Measurements from ENCODE around the gene GATA1.
"Not testable (repeated sequence)": the region's sequence is repeated elsewhere in the genome, so short reads cannot be mapped to it uniquely, and the experiment has no call there.

GATA1 gene

DNA sequence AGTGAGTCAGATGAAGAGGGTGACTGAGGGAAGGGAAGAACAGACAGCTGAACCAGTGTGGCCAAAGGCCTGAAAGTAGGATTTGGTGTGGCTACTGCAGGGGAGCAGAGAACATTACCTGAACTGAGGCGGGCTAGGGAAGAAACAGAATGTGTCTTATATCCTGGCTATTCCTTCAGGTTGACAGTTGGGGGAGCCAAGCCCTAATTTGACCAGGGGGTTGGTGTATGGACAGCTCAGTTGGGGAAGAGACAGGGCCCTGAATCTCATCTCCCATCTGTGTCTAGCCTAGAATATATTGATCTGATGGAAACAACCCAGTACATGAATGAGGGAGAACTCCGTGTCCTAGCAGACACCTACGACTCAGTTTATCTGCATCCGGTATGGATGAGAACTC is 19.7 kb downstream of the GATA1 start:
- Histone ChIP-seq H3K27ac (ENCODE audit: insufficient read depth, low read depth, low read length, poor library complexity, severe bottlenecking) (no peak overlapping the region), H3K4me1 (ENCODE audit: control insufficient read depth, insufficient read depth, low read length) (no peaks in the 10 kb centered on the region), H3K4me3 (ENCODE audit: insufficient read depth, low read depth, low read length) (no peak overlapping the region), H3K36me3 (ENCODE audit: control insufficient read depth, insufficient read depth, low read length) (no peaks in the 10 kb centered on the region), H3K9me3 (ENCODE audit: control insufficient read depth, low read length) (no peaks in the 10 kb centered on the region), H3K27me3 (ENCODE audit: control insufficient read depth, insufficient read depth, low read length, poor library complexity, severe bottlenecking) (no peaks in the 10 kb centered on the region)
- 93 to 94% methylated on average over 4 of the region's 4 CpGs for WGBS, 2 experiments

DNA sequence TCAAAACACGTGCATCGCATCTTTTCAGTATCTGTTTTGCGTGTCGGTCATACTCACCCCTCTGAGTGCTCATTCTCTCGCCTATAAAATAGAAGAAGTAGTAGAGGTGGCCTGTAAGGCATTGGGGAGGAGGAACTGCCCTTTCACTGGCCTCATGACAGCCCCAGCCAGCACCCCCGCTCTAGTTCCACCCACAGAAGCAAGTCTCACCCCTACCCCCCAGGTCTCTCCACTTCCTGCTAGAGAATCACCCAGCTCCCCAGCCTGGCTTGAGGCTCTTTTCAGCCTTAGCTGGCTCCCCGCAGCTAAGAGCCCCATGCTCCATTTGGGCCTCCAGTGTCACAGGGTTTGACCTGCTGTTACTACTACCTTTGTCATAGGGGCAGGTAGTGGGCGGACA is 27.3 kb downstream of the GATA1 start:
- WGBS, 2 experiments: 92 to 96% methylated on average over 8 of the region's 8 CpGs
- no peaks in the 10 kb centered on the region for H3K27me3 ChIP-seq (ENCODE audit: control insufficient read depth, insufficient read depth, low read length, poor library complexity, severe bottlenecking)
- H3K9me3 ChIP-seq (ENCODE audit: control insufficient read depth, low read length): no peaks in the 10 kb centered on the region
- no peak overlapping the region for H3K4me3 ChIP-seq (ENCODE audit: insufficient read depth, low read depth, low read length)
- H3K4me1 ChIP-seq (ENCODE audit: control insufficient read depth, insufficient read depth, low read length): no peaks in the 10 kb centered on the region
- H3K27ac ChIP-seq (ENCODE audit: insufficient read depth, low read depth, low read length, poor library complexity, severe bottlenecking): no peak overlapping the region
- peaks cover 3% of the 10 kb centered on the region for H3K36me3 ChIP-seq (ENCODE audit: control insufficient read depth, insufficient read depth, low read length)

DNA sequence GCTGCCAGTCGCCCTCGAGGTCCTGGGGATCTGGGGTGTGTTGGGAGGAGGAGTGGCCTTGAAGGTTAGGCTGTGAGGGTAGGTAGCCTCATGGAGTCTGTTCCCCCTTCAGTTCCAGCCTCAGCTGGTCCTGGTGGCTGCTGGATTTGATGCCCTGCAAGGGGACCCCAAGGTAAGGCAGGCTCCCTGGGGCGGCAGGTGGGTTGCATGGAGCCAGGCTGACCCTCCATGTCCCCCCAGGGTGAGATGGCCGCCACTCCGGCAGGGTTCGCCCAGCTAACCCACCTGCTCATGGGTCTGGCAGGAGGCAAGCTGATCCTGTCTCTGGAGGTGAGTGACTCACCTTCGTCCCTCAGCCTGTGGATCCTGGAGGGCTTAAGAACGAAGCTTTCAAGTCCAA is 28.3 kb downstream of the GATA1 start:
- Histone ChIP-seq H3K27ac (ENCODE audit: insufficient read depth, low read depth, low read length, poor library complexity, severe bottlenecking) (no peak overlapping the region), H3K4me1 (ENCODE audit: control insufficient read depth, insufficient read depth, low read length) (no peaks in the 10 kb centered on the region), H3K36me3 (ENCODE audit: control insufficient read depth, insufficient read depth, low read length) (peaks cover 3% of the 10 kb centered on the region), H3K9me3 (ENCODE audit: control insufficient read depth, low read length) (no peaks in the 10 kb centered on the region), H3K4me3 (ENCODE audit: insufficient read depth, low read depth, low read length) (no peak overlapping the region), H3K27me3 (ENCODE audit: control insufficient read depth, insufficient read depth, low read length, poor library complexity, severe bottlenecking) (no peaks in the 10 kb centered on the region)
- 96% methylated on average over 8 of the region's 8 CpGs for WGBS, 2 experiments

DNA sequence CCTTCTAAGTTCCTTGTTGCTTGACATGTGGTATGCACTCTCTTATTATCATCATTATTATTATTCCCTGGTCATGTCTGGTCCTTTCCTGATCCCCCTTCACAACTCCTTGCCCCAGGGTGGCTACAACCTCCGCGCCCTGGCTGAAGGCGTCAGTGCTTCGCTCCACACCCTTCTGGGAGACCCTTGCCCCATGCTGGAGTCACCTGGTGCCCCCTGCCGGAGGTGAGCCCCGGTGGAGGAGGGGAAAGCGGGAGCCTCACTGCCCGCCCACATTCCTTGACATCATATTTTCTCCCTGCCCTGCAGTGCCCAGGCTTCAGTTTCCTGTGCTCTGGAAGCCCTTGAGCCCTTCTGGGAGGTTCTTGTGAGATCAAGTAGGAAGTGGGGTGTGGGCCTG is 28.9 kb downstream of the GATA1 start:
- no peak overlapping the region for H3K4me3 ChIP-seq (ENCODE audit: insufficient read depth, low read depth, low read length)
- no peaks in the 10 kb centered on the region for H3K4me1 ChIP-seq (ENCODE audit: control insufficient read depth, insufficient read depth, low read length)
- H3K9me3 ChIP-seq (ENCODE audit: control insufficient read depth, low read length): no peaks in the 10 kb centered on the region
- no peaks in the 10 kb centered on the region for H3K27me3 ChIP-seq (ENCODE audit: control insufficient read depth, insufficient read depth, low read length, poor library complexity, severe bottlenecking)
- no peak overlapping the region for H3K27ac ChIP-seq (ENCODE audit: insufficient read depth, low read depth, low read length, poor library complexity, severe bottlenecking)
- WGBS, 2 experiments: 87 to 97% methylated on average over 7 to 8 of the region's 8 CpGs
- peaks cover 3% of the 10 kb centered on the region for H3K36me3 ChIP-seq (ENCODE audit: control insufficient read depth, insufficient read depth, low read length)

DNA sequence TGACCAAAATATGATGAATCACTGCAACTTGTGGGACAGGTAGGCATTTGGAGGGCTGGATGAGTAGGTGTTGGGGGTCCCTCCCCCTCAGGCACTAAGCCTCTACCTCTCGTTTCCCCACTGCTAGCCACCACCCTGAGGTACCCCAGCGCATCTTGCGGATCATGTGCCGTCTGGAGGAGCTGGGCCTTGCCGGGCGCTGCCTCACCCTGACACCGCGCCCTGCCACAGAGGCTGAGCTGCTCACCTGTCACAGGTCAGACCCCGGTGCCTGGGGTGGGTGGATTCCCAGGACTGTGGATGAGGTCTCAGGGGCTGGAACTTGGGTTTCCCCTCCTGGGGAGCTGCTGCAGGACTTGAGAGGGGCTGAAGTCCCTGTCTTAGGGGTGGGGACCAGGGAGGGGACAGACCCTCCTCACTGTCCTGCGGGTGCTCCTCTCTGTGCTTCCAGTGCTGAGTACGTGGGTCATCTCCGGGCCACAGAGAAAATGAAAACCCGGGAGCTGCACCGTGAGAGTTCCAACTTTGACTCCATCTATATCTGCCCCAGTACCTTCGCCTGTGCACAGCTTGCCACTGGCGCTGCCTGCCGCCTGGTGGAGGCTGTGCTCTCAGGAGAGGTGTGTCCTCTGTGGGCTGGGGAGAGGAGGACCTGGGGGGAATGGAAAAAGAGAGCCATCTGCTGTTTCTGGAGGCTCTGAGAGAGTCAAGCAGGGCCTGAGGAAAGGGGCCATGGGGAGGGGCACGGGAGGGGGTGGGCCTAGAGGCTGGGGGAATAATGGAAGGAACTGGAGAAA is 29.8 kb downstream of the GATA1 start:
- H3K4me3 ChIP-seq (ENCODE audit: insufficient read depth, low read depth, low read length): no peak overlapping the region
- H3K36me3 ChIP-seq (ENCODE audit: control insufficient read depth, insufficient read depth, low read length): peaks cover 3% of the 10 kb centered on the region
- 92 to 97% methylated on average over 18 of the region's 18 CpGs for WGBS, 2 experiments
- no peaks in the 10 kb centered on the region for H3K4me1 ChIP-seq (ENCODE audit: control insufficient read depth, insufficient read depth, low read length)
- H3K27ac ChIP-seq (ENCODE audit: insufficient read depth, low read depth, low read length, poor library complexity, severe bottlenecking): no peak overlapping the region
- H3K9me3 ChIP-seq (ENCODE audit: control insufficient read depth, low read length): no peaks in the 10 kb centered on the region
- no peaks in the 10 kb centered on the region for H3K27me3 ChIP-seq (ENCODE audit: control insufficient read depth, insufficient read depth, low read length, poor library complexity, severe bottlenecking)

DNA sequence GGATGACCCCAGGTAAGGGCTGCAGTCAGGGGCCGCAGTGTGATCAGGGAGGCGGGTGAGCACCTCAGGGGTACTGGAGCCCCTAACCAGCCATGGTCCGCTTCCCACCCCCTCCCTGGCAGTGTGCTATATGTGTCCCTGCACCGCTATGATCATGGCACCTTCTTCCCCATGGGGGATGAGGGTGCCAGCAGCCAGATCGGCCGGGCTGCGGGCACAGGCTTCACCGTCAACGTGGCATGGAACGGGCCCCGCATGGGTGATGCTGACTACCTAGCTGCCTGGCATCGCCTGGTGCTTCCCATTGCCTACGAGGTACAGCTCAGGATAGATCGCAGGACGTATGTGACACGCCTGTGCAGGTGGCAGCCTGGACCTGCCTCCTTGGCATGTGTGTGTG is 31.7 kb downstream of the GATA1 start:
- Histone ChIP-seq H3K4me3 (ENCODE audit: insufficient read depth, low read depth, low read length) (no peak overlapping the region), H3K36me3 (ENCODE audit: control insufficient read depth, insufficient read depth, low read length) (peaks cover 3% of the 10 kb centered on the region), H3K27ac (ENCODE audit: insufficient read depth, low read depth, low read length, poor library complexity, severe bottlenecking) (no peak overlapping the region), H3K27me3 (ENCODE audit: control insufficient read depth, insufficient read depth, low read length, poor library complexity, severe bottlenecking) (no peaks in the 10 kb centered on the region), H3K4me1 (ENCODE audit: control insufficient read depth, insufficient read depth, low read length) (no peaks in the 10 kb centered on the region), H3K9me3 (ENCODE audit: control insufficient read depth, low read length) (no peaks in the 10 kb centered on the region)
- 94 to 97% methylated on average over 16 of the region's 16 CpGs for WGBS, 2 experiments

DNA sequence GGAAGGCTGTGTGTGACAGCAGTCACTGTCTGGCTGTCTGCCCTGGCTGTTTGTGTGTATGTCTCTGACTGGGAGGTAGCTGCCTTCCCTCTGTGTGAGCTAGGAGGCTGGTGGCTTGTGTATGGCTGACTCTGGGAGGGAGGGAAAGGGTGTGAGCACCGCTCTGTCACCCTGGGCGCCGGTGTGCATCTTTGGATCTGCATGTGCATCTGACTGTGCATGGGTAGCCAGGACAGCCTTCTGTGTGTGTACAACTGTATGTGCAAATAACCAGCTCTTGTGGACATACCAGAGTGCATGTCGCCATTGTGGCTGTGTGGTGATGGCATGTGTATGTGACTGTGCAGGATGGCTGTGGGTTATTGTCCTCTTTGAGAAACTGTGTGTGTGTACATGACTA is 32.5 kb downstream of the GATA1 start:
- H3K27ac ChIP-seq (ENCODE audit: insufficient read depth, low read depth, low read length, poor library complexity, severe bottlenecking): no peak overlapping the region
- no peak overlapping the region for H3K4me3 ChIP-seq (ENCODE audit: insufficient read depth, low read depth, low read length)
- peaks cover 8% of the 10 kb centered on the region for H3K36me3 ChIP-seq (ENCODE audit: control insufficient read depth, insufficient read depth, low read length)
- no peaks in the 10 kb centered on the region for H3K27me3 ChIP-seq (ENCODE audit: control insufficient read depth, insufficient read depth, low read length, poor library complexity, severe bottlenecking)
- H3K4me1 ChIP-seq (ENCODE audit: control insufficient read depth, insufficient read depth, low read length): no peaks in the 10 kb centered on the region
- 95 to 97% methylated on average over 4 of the region's 4 CpGs for WGBS, 2 experiments
- H3K9me3 ChIP-seq (ENCODE audit: control insufficient read depth, low read length): no peaks in the 10 kb centered on the region

DNA sequence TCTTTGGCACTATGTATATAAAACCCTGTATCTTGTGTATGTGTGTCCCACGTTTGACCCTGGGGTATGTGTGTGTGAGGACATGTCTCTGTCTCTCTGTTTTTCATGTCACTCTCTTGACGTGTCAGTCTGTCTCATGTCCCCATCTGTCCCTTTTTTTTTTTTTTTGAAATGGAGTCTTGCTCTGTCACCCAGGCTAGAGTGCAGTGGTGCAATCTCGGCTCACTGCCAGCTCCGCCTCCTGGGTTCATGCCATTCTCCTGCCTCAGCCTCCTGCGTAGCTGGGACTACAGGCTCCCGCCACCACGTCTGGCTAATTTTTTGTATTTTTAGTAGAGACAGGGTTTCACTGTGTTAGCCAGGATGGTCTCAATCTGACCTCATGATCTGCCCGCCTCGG is 33.0 kb downstream of the GATA1 start:
- H3K27ac ChIP-seq (ENCODE audit: insufficient read depth, low read depth, low read length, poor library complexity, severe bottlenecking); H3K27me3 ChIP-seq (ENCODE audit: control insufficient read depth, insufficient read depth, low read length, poor library complexity, severe bottlenecking); H3K36me3 ChIP-seq (ENCODE audit: control insufficient read depth, insufficient read depth, low read length); H3K4me1 ChIP-seq (ENCODE audit: control insufficient read depth, insufficient read depth, low read length); H3K4me3 ChIP-seq (ENCODE audit: insufficient read depth, low read depth, low read length); H3K9me3 ChIP-seq (ENCODE audit: control insufficient read depth, low read length): not testable (repeated sequence)
- 91 to 95% methylated on average over 9 of the region's 9 CpGs for WGBS, 2 experiments

DNA sequence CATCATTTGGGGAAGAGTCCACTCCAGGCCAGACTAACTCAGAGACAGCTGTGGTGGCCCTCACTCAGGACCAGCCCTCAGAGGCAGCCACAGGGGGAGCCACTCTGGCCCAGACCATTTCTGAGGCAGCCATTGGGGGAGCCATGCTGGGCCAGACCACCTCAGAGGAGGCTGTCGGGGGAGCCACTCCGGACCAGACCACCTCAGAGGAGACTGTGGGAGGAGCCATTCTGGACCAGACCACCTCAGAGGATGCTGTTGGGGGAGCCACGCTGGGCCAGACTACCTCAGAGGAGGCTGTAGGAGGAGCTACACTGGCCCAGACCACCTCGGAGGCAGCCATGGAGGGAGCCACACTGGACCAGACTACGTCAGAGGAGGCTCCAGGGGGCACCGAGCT is 36.7 kb downstream of the GATA1 start:
- WGBS, 2 experiments: 89 to 90% methylated on average over 6 of the region's 6 CpGs

DNA sequence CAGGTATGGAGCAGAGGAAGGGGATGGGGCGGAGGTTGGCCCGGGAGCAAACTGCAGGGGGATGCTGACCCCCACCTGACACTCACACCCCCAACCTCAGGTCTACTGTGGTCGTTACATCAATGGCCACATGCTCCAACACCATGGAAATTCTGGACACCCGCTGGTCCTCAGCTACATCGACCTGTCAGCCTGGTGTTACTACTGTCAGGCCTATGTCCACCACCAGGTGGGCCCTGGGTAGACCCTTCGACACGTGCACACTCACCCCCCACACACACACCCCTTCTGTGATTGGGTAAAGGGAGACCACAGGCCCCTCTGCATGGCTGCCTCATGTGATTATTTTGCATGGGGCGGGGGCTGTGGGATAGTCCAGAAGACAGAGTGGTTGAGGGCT is 37.7 kb downstream of the GATA1 start:
- no peaks in the 10 kb centered on the region for H3K9me3 ChIP-seq (ENCODE audit: control insufficient read depth, low read length)
- peaks cover 12% of the 10 kb centered on the region for H3K36me3 ChIP-seq (ENCODE audit: control insufficient read depth, insufficient read depth, low read length)
- H3K4me1 ChIP-seq (ENCODE audit: control insufficient read depth, insufficient read depth, low read length): no peaks in the 10 kb centered on the region
- H3K4me3 ChIP-seq (ENCODE audit: insufficient read depth, low read depth, low read length): no peak overlapping the region
- H3K27me3 ChIP-seq (ENCODE audit: control insufficient read depth, insufficient read depth, low read length, poor library complexity, severe bottlenecking): no peaks in the 10 kb centered on the region
- 94% methylated on average over 6 to 8 of the region's 8 CpGs for WGBS, 2 experiments
- no peak overlapping the region for H3K27ac ChIP-seq (ENCODE audit: insufficient read depth, low read depth, low read length, poor library complexity, severe bottlenecking)

More for the DNA sequence above, 36.7 kb downstream of the GATA1 start:
- Histone ChIP-seq H3K4me3 (ENCODE audit: insufficient read depth, low read depth, low read length) (no peak overlapping the region), H3K36me3 (ENCODE audit: control insufficient read depth, insufficient read depth, low read length) (peaks cover 12% of the 10 kb centered on the region), H3K27me3 (ENCODE audit: control insufficient read depth, insufficient read depth, low read length, poor library complexity, severe bottlenecking) (no peaks in the 10 kb centered on the region), H3K9me3 (ENCODE audit: control insufficient read depth, low read length) (no peaks in the 10 kb centered on the region), H3K27ac (ENCODE audit: insufficient read depth, low read depth, low read length, poor library complexity, severe bottlenecking) (no peak overlapping the region), H3K4me1 (ENCODE audit: control insufficient read depth, insufficient read depth, low read length) (no peaks in the 10 kb centered on the region)
